Measurements from ENCODE around the gene PP2D1. TPM values are rescaled to one million over a fixed set of nuclear protein-coding genes. Genes with fewer than 3 reads are reported as not detected.

The PP2D1 gene
- total and polyA plus RNA-seq, 9 of the 15 experiments (the other 6 are each of a cell fraction or from before 2014, with no cell fraction given): 0.07 to 0.10 TPM; not detected in 7

GRCh38 chr3:20039765-20040547 is 27.9 kb upstream of the PP2D1 start, which contains the start of gene KAT2B (continued):
- TF ChIP-seq, protein P1, sequence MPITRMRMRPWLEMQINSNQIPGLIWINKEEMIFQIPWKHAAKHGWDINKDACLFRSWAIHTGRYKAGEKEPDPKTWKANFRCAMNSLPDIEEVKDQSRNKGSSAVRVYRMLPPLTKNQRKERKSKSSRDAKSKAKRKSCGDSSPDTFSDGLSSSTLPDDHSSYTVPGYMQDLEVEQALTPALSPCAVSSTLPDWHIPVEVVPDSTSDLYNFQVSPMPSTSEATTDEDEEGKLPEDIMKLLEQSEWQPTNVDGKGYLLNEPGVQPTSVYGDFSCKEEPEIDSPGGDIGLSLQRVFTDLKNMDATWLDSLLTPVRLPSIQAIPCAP (CRISPR knock-in tag; IDR thresholded peaks at IDR 0.05; ENCODE audit: borderline replicate concordance): no peak
- TF ChIP-seq MXD1 (CRISPR knock-in tag; IDR thresholded peaks at IDR 0.05; ENCODE audit: borderline replicate concordance, poor library complexity, severe bottlenecking): no peak
- no peak for TF ChIP-seq FOXP1 (CRISPR knock-in tag; IDR thresholded peaks at IDR 0.05)
- TF ChIP-seq ETV5 (CRISPR knock-in tag; IDR thresholded peaks at IDR 0.05; ENCODE audit: low read depth): no peak
- TF ChIP-seq, protein P2, sequence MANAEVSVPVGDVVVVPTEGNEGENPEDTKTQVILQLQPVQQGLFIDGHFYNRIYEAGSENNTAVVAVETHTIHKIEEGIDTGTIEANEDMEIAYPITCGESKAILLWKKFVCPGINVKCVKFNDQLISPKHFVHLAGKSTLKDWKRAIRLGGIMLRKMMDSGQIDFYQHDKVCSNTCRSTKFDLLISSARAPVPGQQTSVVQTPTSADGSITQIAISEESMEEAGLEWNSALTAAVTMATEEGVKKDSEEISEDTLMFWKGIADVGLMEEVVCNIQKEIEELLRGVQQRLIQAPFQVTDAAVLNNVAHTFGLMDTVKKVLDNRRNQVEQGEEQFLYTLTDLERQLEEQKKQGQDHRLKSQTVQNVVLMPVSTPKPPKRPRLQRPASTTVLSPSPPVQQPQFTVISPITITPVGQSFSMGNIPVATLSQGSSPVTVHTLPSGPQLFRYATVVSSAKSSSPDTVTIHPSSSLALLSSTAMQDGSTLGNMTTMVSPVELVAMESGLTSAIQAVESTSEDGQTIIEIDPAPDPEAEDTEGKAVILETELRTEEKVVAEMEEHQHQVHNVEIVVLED (CRISPR knock-in tag; IDR thresholded peaks at IDR 0.05): 0 out of 2 replicates have a peak, but pooled peaks have one; percentile 29
- no peak for TF ChIP-seq ZNF311 (CRISPR knock-in tag; IDR thresholded peaks at IDR 0.05)
- TF ChIP-seq, protein P3, sequence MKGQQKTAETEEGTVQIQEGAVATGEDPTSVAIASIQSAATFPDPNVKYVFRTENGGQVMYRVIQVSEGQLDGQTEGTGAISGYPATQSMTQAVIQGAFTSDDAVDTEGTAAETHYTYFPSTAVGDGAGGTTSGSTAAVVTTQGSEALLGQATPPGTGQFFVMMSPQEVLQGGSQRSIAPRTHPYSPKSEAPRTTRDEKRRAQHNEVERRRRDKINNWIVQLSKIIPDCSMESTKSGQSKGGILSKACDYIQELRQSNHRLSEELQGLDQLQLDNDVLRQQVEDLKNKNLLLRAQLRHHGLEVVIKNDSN (CRISPR knock-in tag; IDR thresholded peaks at IDR 0.05): no peak
- no peak for TF ChIP-seq ZNF224 (CRISPR knock-in tag; IDR thresholded peaks at IDR 0.05)
- TF ChIP-seq SAFB (IDR thresholded peaks at IDR 0.05; ENCODE audit: borderline replicate concordance, low read depth, low read length): 0 out of 2 replicates have a peak, but pooled peaks have one; percentile 7
- TF ChIP-seq ZNF197 (CRISPR knock-in tag; IDR thresholded peaks at IDR 0.05; ENCODE audit: low read depth): no peak
- TF ChIP-seq TAF15 (IDR thresholded peaks at IDR 0.05; ENCODE audit: low read depth, low read length): no peak
- TF ChIP-seq, protein P4, sequence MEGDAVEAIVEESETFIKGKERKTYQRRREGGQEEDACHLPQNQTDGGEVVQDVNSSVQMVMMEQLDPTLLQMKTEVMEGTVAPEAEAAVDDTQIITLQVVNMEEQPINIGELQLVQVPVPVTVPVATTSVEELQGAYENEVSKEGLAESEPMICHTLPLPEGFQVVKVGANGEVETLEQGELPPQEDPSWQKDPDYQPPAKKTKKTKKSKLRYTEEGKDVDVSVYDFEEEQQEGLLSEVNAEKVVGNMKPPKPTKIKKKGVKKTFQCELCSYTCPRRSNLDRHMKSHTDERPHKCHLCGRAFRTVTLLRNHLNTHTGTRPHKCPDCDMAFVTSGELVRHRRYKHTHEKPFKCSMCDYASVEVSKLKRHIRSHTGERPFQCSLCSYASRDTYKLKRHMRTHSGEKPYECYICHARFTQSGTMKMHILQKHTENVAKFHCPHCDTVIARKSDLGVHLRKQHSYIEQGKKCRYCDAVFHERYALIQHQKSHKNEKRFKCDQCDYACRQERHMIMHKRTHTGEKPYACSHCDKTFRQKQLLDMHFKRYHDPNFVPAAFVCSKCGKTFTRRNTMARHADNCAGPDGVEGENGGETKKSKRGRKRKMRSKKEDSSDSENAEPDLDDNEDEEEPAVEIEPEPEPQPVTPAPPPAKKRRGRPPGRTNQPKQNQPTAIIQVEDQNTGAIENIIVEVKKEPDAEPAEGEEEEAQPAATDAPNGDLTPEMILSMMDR (IDR thresholded peaks at IDR 0.05 in 2 of 3, conservative IDR thresholded peaks at IDR 0.05 in 1 of 3; ENCODE audit: insufficient read depth in 2 of 3, low read depth in 1 of 3, low read length in 3 of 3): peak; percentile 59 to 84 (median 64)
- TF ChIP-seq, protein P5, sequence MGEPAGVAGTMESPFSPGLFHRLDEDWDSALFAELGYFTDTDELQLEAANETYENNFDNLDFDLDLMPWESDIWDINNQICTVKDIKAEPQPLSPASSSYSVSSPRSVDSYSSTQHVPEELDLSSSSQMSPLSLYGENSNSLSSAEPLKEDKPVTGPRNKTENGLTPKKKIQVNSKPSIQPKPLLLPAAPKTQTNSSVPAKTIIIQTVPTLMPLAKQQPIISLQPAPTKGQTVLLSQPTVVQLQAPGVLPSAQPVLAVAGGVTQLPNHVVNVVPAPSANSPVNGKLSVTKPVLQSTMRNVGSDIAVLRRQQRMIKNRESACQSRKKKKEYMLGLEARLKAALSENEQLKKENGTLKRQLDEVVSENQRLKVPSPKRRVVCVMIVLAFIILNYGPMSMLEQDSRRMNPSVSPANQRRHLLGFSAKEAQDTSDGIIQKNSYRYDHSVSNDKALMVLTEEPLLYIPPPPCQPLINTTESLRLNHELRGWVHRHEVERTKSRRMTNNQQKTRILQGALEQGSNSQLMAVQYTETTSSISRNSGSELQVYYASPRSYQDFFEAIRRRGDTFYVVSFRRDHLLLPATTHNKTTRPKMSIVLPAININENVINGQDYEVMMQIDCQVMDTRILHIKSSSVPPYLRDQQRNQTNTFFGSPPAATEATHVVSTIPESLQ (CRISPR knock-in tag; IDR thresholded peaks at IDR 0.05): no peak
- TF ChIP-seq ZNF174 (CRISPR knock-in tag; IDR thresholded peaks at IDR 0.05): no peak
- TF ChIP-seq POLR2G (IDR thresholded peaks at IDR 0.05; ENCODE audit: low read depth, low read length): peak; percentile 81
- TF ChIP-seq, protein P6, sequence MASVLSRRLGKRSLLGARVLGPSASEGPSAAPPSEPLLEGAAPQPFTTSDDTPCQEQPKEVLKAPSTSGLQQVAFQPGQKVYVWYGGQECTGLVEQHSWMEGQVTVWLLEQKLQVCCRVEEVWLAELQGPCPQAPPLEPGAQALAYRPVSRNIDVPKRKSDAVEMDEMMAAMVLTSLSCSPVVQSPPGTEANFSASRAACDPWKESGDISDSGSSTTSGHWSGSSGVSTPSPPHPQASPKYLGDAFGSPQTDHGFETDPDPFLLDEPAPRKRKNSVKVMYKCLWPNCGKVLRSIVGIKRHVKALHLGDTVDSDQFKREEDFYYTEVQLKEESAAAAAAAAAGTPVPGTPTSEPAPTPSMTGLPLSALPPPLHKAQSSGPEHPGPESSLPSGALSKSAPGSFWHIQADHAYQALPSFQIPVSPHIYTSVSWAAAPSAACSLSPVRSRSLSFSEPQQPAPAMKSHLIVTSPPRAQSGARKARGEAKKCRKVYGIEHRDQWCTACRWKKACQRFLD (CRISPR knock-in tag; IDR thresholded peaks at IDR 0.05): 0 out of 2 replicates have a peak, but pooled peaks have one; percentile 31

Measured in K562 (cell line).